Mesenchymal stem cell (in vitro differentiated cells and primary cell): ENCODE measurements around the gene SNX30.

Experiments used
- DNase-seq: peaks from one replicate; pipeline ENCODE4 v3.0.0-alpha.2; 2013
- H2AFZ ChIP-seq: one replicate; pipeline ENCODE4 v1.6.1; 2013; ENCODE audit warnings: low read depth, mild to moderate bottlenecking, control low read depth, inconsistent platforms, low read length, moderate library complexity
- H2AK5ac ChIP-seq: 2 replicates; pipeline ENCODE4 v1.6.1; 2013; ENCODE audit warnings: low read length, moderate library complexity, mild to moderate bottlenecking, inconsistent platforms; ENCODE audit not compliant: severe bottlenecking
- H2BK120ac ChIP-seq: one replicate; pipeline ENCODE4 v1.6.1; 2013; ENCODE audit warnings: low read depth, mild to moderate bottlenecking, inconsistent platforms, low read length, moderate library complexity
- H2BK12ac ChIP-seq, 2 experiments: one replicate each; pipeline ENCODE4 v1.6.1; 2013; ENCODE audit warnings: inconsistent platforms in 2 of 2, low read length in 2 of 2, mild to moderate bottlenecking in 2 of 2, moderate library complexity in 2 of 2, control low read depth in 1 of 2
- H2BK15ac ChIP-seq: one replicate; pipeline ENCODE4 v1.6.1; 2013; ENCODE audit warnings: mild to moderate bottlenecking, low read depth, inconsistent platforms; ENCODE audit not compliant: poor library complexity, severe bottlenecking
- H2BK5ac ChIP-seq: 2 replicates; pipeline ENCODE4 v1.6.1; 2013; ENCODE audit warnings: low read depth, mild to moderate bottlenecking, low read length, control low read depth, inconsistent platforms; ENCODE audit not compliant: poor library complexity, severe bottlenecking
- H3K14ac ChIP-seq, 2 experiments: one replicate each; pipeline ENCODE4 v1.6.1; 2013; ENCODE audit warnings: inconsistent platforms in 2 of 2, low read length in 2 of 2, control low read depth in 1 of 2, mild to moderate bottlenecking in 1 of 2, moderate library complexity in 1 of 2
- H3K18ac ChIP-seq, 2 experiments: one replicate each; pipeline ENCODE4 v1.6.1; 2013; ENCODE audit warnings: inconsistent platforms in 2 of 2, low read length in 2 of 2, control low read depth in 1 of 2, low read depth in 1 of 2, mild to moderate bottlenecking in 1 of 2
- H3K23ac ChIP-seq, 2 experiments: one replicate each; pipeline ENCODE4 v1.6.1; 2013; ENCODE audit warnings: inconsistent platforms in 2 of 2, low read length in 2 of 2, mild to moderate bottlenecking in 2 of 2, moderate library complexity in 2 of 2, control low read depth in 1 of 2
- H3K27ac ChIP-seq: 2 replicates; pipeline ENCODE4 v1.5.1; 2013; ENCODE audit warnings: mild to moderate bottlenecking, moderate library complexity, low read length, control low read depth, inconsistent platforms; ENCODE audit not compliant: poor library complexity, severe bottlenecking
- H3K27me3 ChIP-seq, 2 experiments: 2 replicates each; pipeline versions ENCODE4 v1.6.1 to v1.7.0; 2013; ENCODE audit warnings: low read length in 2 of 2, mild to moderate bottlenecking in 2 of 2, moderate library complexity in 2 of 2, control low read depth in 1 of 2, inconsistent platforms in 1 of 2; ENCODE audit not compliant: control insufficient read depth in 1 of 2, insufficient read depth in 1 of 2
- H3K36me3 ChIP-seq, 2 experiments: 2 replicates each; pipeline versions ENCODE4 v1.6.1 to v1.7.0; 2013; ENCODE audit warnings: low read length in 2 of 2, control low read depth in 1 of 2, inconsistent platforms in 1 of 2, low read depth in 1 of 2, mild to moderate bottlenecking in 1 of 2; ENCODE audit not compliant: insufficient read depth in 2 of 2, control insufficient read depth in 1 of 2
- H3K4ac ChIP-seq, 2 experiments: one replicate each; pipeline ENCODE4 v1.6.1; 2013; ENCODE audit warnings: inconsistent platforms in 2 of 2, low read length in 2 of 2, mild to moderate bottlenecking in 2 of 2, moderate library complexity in 2 of 2, control low read depth in 1 of 2, low read depth in 1 of 2
- H3K4me1 ChIP-seq: 2 replicates; pipeline ENCODE4 v1.6.1; 2013; ENCODE audit warnings: low read depth, low read length, control low read depth; ENCODE audit not compliant: control insufficient read depth, insufficient read depth
- H3K4me2 ChIP-seq: 2 replicates; pipeline ENCODE4 v1.6.1; 2013; ENCODE audit warnings: low read length, mild to moderate bottlenecking, inconsistent platforms; ENCODE audit not compliant: poor library complexity, severe bottlenecking
- H3K4me3 ChIP-seq, 2 experiments: 2 replicates each; pipeline versions ENCODE4 v1.5.1 to v1.7.0; 2013; ENCODE audit warnings: low read length in 2 of 2, mild to moderate bottlenecking in 2 of 2, control low read depth in 1 of 2, low read depth in 1 of 2; ENCODE audit not compliant: insufficient read depth in 1 of 2
- H3K79me1 ChIP-seq: replicated peaks from 2 replicates; pipeline ENCODE4 v1.6.1; 2013; ENCODE audit warnings: mild to moderate bottlenecking, control low read depth, low read length, inconsistent platforms; ENCODE audit not compliant: poor library complexity, severe bottlenecking
- H3K9ac ChIP-seq: 2 replicates; pipeline ENCODE4 v1.7.0; 2013; ENCODE audit warnings: mild to moderate bottlenecking, low read length, moderate library complexity
- H3K9me3 ChIP-seq: 2 replicates; pipeline ENCODE4 v1.7.0; 2013; ENCODE audit warnings: mild to moderate bottlenecking, low read length; ENCODE audit not compliant: control insufficient read depth
- H4K8ac ChIP-seq: one replicate; pipeline ENCODE4 v1.6.1; 2013; ENCODE audit warnings: inconsistent platforms, mild to moderate bottlenecking, low read length, moderate library complexity
- H4K91ac ChIP-seq: one replicate; pipeline ENCODE4 v1.6.1; 2013; ENCODE audit warnings: mild to moderate bottlenecking, low read length, inconsistent platforms
- WGBS: methylation state at CpG from one replicate; pipeline ENCODE4 v1.1.7; 2013; ENCODE audit warnings: mixed read lengths; 5-methylcytosine and 5-hydroxymethylcytosine counted together

SNX30 gene

GRCh38 chr9:112912636-112913035 is 162.1 kb downstream of the SNX30 start:
- no peak overlapping the region for H3K27ac ChIP-seq
- H2BK15ac ChIP-seq: no peak overlapping the region
- WGBS: 86% methylated on average over 3 of the region's 3 CpGs
- H4K8ac ChIP-seq: no peak overlapping the region
- no peak overlapping the region for H2AK5ac ChIP-seq
- H2AFZ ChIP-seq: no peak overlapping the region
- no peaks in the 10 kb centered on the region for H3K9me3 ChIP-seq
- no peak overlapping the region for H3K14ac ChIP-seq
- no peak overlapping the region for H4K91ac ChIP-seq
- H2BK12ac ChIP-seq: no peak overlapping the region
- no peak overlapping the region for H3K23ac ChIP-seq
- H2BK5ac ChIP-seq: no peak overlapping the region
- H3K27me3 ChIP-seq: peaks cover 32 to 48% of the 10 kb centered on the region in 2 experiments
- no peak overlapping the region for H2BK120ac ChIP-seq
- DNase-seq: no peak
- H3K4me2 ChIP-seq: no peak overlapping the region
- H3K79me1 ChIP-seq: no peaks in the 10 kb centered on the region
- no peaks in the 10 kb centered on the region for H3K36me3 ChIP-seq
- no peak overlapping the region for H3K4ac ChIP-seq
- no peak overlapping the region for H3K4me3 ChIP-seq
- H3K4me1 ChIP-seq: no peaks in the 10 kb centered on the region
- H3K9ac ChIP-seq: no peak overlapping the region
- H3K18ac ChIP-seq: no peak overlapping the region

GRCh38 chr9:112913326-112913725 is 162.8 kb downstream of the SNX30 start:
- Histone ChIP-seq H3K4me1 (no peaks in the 10 kb centered on the region), H3K4me2 (no peak overlapping the region), H3K18ac (no peak overlapping the region), H3K9me3 (no peaks in the 10 kb centered on the region), H4K8ac (no peak overlapping the region), H3K14ac (no peak overlapping the region), H3K36me3 (no peaks in the 10 kb centered on the region), H2AK5ac (no peak overlapping the region), H2BK5ac (no peak overlapping the region), H3K79me1 (no peaks in the 10 kb centered on the region), H4K91ac (no peak overlapping the region), H3K27ac (no peak overlapping the region), H2BK15ac (no peak overlapping the region), H2BK120ac (no peak overlapping the region), H3K4ac (no peak overlapping the region), H3K4me3 (no peak overlapping the region), H3K9ac (no peak overlapping the region), H2BK12ac (no peak overlapping the region), H3K23ac (no peak overlapping the region), H2AFZ (no peak overlapping the region), H3K27me3 (peaks cover 25 to 50% of the 10 kb centered on the region in 2 experiments)
- WGBS: 90% methylated on average over 4 of the region's 4 CpGs
- DNase-seq: no peak

- H3K18ac ChIP-seq: no peak overlapping the region
- no peak overlapping the region for H3K23ac ChIP-seq
- no peak overlapping the region for H3K14ac ChIP-seq
- H3K4me3 ChIP-seq: no peak overlapping the region
- no peak overlapping the region for H2AK5ac ChIP-seq
- H2BK15ac ChIP-seq: no peak overlapping the region
- no peak overlapping the region for H3K27ac ChIP-seq
- H4K8ac ChIP-seq: no peak overlapping the region
- no peak overlapping the region for H2BK5ac ChIP-seq
- H2BK120ac ChIP-seq: no peak overlapping the region
- WGBS: no CpG with 5 or more reads among the region's 2 CpGs
- no peak overlapping the region for H3K4ac ChIP-seq
- no peaks in the 10 kb centered on the region for H3K36me3 ChIP-seq
- H3K4me2 ChIP-seq: no peak overlapping the region
- no peak overlapping the region for H2AFZ ChIP-seq
- no peak overlapping the region for H2BK12ac ChIP-seq
- peaks cover 25 to 51% of the 10 kb centered on the region in 2 experiments for H3K27me3 ChIP-seq
- no peaks in the 10 kb centered on the region for H3K4me1 ChIP-seq
- H3K79me1 ChIP-seq: no peaks in the 10 kb centered on the region
- H4K91ac ChIP-seq: no peak overlapping the region
- no peak overlapping the region for H3K9ac ChIP-seq
- no peaks in the 10 kb centered on the region for H3K9me3 ChIP-seq
- DNase-seq: no peak
Observed at GRCh38 chr9:112914524-112914923, 164.0 kb downstream of the SNX30 start.

GRCh38 chr9:112917047-112917986 is 166.8 kb downstream of the SNX30 start:
- Histone ChIP-seq H3K4me3 (no peak overlapping the region), H2BK12ac (no peak overlapping the region), H2BK5ac (no peak overlapping the region), H4K91ac (no peak overlapping the region), H3K4ac (no peak overlapping the region), H3K27ac (no peak overlapping the region), H3K4me2 (no peak overlapping the region), H2BK15ac (no peak overlapping the region), H3K23ac (no peak overlapping the region), H3K27me3 (peaks cover 20 to 54% of the 10 kb centered on the region in 2 experiments), H3K36me3 (no peaks in the 10 kb centered on the region), H2AK5ac (no peak overlapping the region), H4K8ac (no peak overlapping the region), H3K4me1 (no peaks in the 10 kb centered on the region), H2BK120ac (no peak overlapping the region), H3K9ac (no peak overlapping the region), H2AFZ (no peak overlapping the region), H3K79me1 (no peaks in the 10 kb centered on the region), H3K18ac (no peak overlapping the region), H3K9me3 (no peaks in the 10 kb centered on the region), H3K14ac (no peak overlapping the region)
- no peak for DNase-seq
- WGBS: no CpG with 5 or more reads among the region's 1 CpG
